ENCODE measurements around the gene MBIP.
A peak's percentile ranks its signal among the peaks of the same experiment; 100 is the strongest.

MBIP gene

GRCh38 chr14:36313206-36313605, 7.2 kb downstream of the MBIP start:
- no peak for DNase-seq

- DNase-seq: no peak
Observed at GRCh38 chr14:36306836-36307235, 13.6 kb downstream of the MBIP start.

GRCh38 chr14:36304895-36305294, 15.5 kb downstream of the MBIP start:
- DNase-seq: no peak

GRCh38 chr14:36303960-36304359, 16.5 kb downstream of the MBIP start:
- DNase-seq: no peak

GRCh38 chr14:36302823-36303222, 17.6 kb downstream of the MBIP start:
- peak; percentile 24 for DNase-seq

- DNase-seq: peak; percentile 20
Observed at GRCh38 chr14:36301159-36301558, 19.3 kb downstream of the MBIP start.

- DNase-seq: peak; percentile 45
Observed at GRCh38 chr14:36300337-36300736, 20.1 kb downstream of the MBIP start.

- no peak for DNase-seq
Observed at GRCh38 chr14:36295642-36296627, 24.5 kb downstream of the MBIP start.

- no peak for DNase-seq
Observed at GRCh38 chr14:36294543-36294942, 25.9 kb downstream of the MBIP start.

GRCh38 chr14:36293824-36294223, 26.6 kb downstream of the MBIP start:
- no peak for DNase-seq

- DNase-seq: no peak
Observed at GRCh38 chr14:36289954-36290353, 30.5 kb downstream of the MBIP start.

- DNase-seq: peak; percentile 8
Observed at GRCh38 chr14:36288496-36288895, 31.9 kb downstream of the MBIP start.

- DNase-seq: no peak
Observed at GRCh38 chr14:36284971-36285595, 35.4 kb downstream of the MBIP start.

- DNase-seq: no peak
Observed at GRCh38 chr14:36281309-36281708, 39.1 kb downstream of the MBIP start.

GRCh38 chr14:36279306-36280190, 40.9 kb downstream of the MBIP start:
- peak; percentile 5 for DNase-seq

GRCh38 chr14:36275741-36276140, 44.7 kb downstream of the MBIP start:
- peak; percentile 70 for DNase-seq

- DNase-seq: peak; percentile 75
Observed at GRCh38 chr14:36271939-36272907, 48.2 kb downstream of the MBIP start.

- peak; percentile 49 for DNase-seq
Observed at GRCh38 chr14:36271222-36271621, 49.2 kb downstream of the MBIP start.

- DNase-seq: peak; percentile 35
Observed at GRCh38 chr14:36270191-36270590, 50.2 kb downstream of the MBIP start.

- DNase-seq: peak; percentile 51
Observed at GRCh38 chr14:36268121-36268520, 52.3 kb downstream of the MBIP start.

- DNase-seq: no peak
Observed at GRCh38 chr14:36264595-36264994, 55.8 kb downstream of the MBIP start.

GRCh38 chr14:36264107-36264506, 56.3 kb downstream of the MBIP start:
- DNase-seq: peak; percentile 15

Data from DMS53 (cell line).